ENCODE data around the gene MBD3L5.

The MBD3L5 gene

GRCh38 chr19:7069904-7070226 lies 39.5 kb downstream of the MBD3L5 start:
- Histone ChIP-seq H3K9me3 (ENCODE audit: control insufficient read depth, insufficient read depth, low read length) (no peaks in the 10 kb centered on the region), H3K4me3 (ENCODE audit: low read depth, low read length) (peak overlapping the region; percentile 89), H3K27me3 (ENCODE audit: control insufficient read depth, insufficient read depth, low read length) (no peaks in the 10 kb centered on the region), H3K36me3 (ENCODE audit: control insufficient read depth, insufficient read depth, low read length) (peaks cover 15% of the 10 kb centered on the region), H3K4me1 (ENCODE audit: control insufficient read depth, insufficient read depth, low read length) (no peaks in the 10 kb centered on the region), H3K9ac (ENCODE audit: low read depth, low read length) (peak overlapping the region; percentile 85)

- H3K27me3 ChIP-seq (ENCODE audit: control insufficient read depth, insufficient read depth, low read length) = no peaks in the 10 kb centered on the region
- peaks cover 40% of the 10 kb centered on the region for H3K36me3 ChIP-seq (ENCODE audit: control insufficient read depth, insufficient read depth, low read length)
- H3K9ac ChIP-seq (ENCODE audit: low read depth, low read length) = no peak overlapping the region
- H3K4me1 ChIP-seq (ENCODE audit: control insufficient read depth, insufficient read depth, low read length) = no peaks in the 10 kb centered on the region
- no peaks in the 10 kb centered on the region for H3K9me3 ChIP-seq (ENCODE audit: control insufficient read depth, insufficient read depth, low read length)
- no peak overlapping the region for H3K4me3 ChIP-seq (ENCODE audit: low read depth, low read length)
Observed at GRCh38 chr19:7072541-7072940, 42.2 kb downstream of the MBD3L5 start.

GRCh38 chr19:7074705-7075282 lies 44.4 kb downstream of the MBD3L5 start:
- no peak overlapping the region for H3K4me3 ChIP-seq (ENCODE audit: low read depth, low read length)
- no peaks in the 10 kb centered on the region for H3K27me3 ChIP-seq (ENCODE audit: control insufficient read depth, insufficient read depth, low read length)
- H3K9ac ChIP-seq (ENCODE audit: low read depth, low read length) = no peak overlapping the region
- H3K9me3 ChIP-seq (ENCODE audit: control insufficient read depth, insufficient read depth, low read length) = peaks cover 10% of the 10 kb centered on the region
- H3K36me3 ChIP-seq (ENCODE audit: control insufficient read depth, insufficient read depth, low read length) = peaks cover 45% of the 10 kb centered on the region
- H3K4me1 ChIP-seq (ENCODE audit: control insufficient read depth, insufficient read depth, low read length) = no peaks in the 10 kb centered on the region

- Histone ChIP-seq H3K27me3 (ENCODE audit: control insufficient read depth, insufficient read depth, low read length) (no peaks in the 10 kb centered on the region), H3K4me3 (ENCODE audit: low read depth, low read length) (no peak overlapping the region), H3K9me3 (ENCODE audit: control insufficient read depth, insufficient read depth, low read length) (peaks cover 19% of the 10 kb centered on the region), H3K4me1 (ENCODE audit: control insufficient read depth, insufficient read depth, low read length) (no peaks in the 10 kb centered on the region), H3K36me3 (ENCODE audit: control insufficient read depth, insufficient read depth, low read length) (peaks cover 57% of the 10 kb centered on the region), H3K9ac (ENCODE audit: low read depth, low read length) (no peak overlapping the region)
Observed at GRCh38 chr19:7076151-7076550, 45.8 kb downstream of the MBD3L5 start.

GRCh38 chr19:7078008-7078407 lies 47.6 kb downstream of the MBD3L5 start:
- H3K27me3 ChIP-seq (ENCODE audit: control insufficient read depth, insufficient read depth, low read length) = no peaks in the 10 kb centered on the region
- H3K4me1 ChIP-seq (ENCODE audit: control insufficient read depth, insufficient read depth, low read length) = no peaks in the 10 kb centered on the region
- no peak overlapping the region for H3K9ac ChIP-seq (ENCODE audit: low read depth, low read length)
- peaks cover 35% of the 10 kb centered on the region for H3K9me3 ChIP-seq (ENCODE audit: control insufficient read depth, insufficient read depth, low read length)
- peaks cover 64% of the 10 kb centered on the region for H3K36me3 ChIP-seq (ENCODE audit: control insufficient read depth, insufficient read depth, low read length)
- no peak overlapping the region for H3K4me3 ChIP-seq (ENCODE audit: low read depth, low read length)
